HG02759 (cell line): ENCODE results near the gene MANEAL.
"Not testable (repeated sequence)": the region's sequence is repeated elsewhere in the genome, so short reads cannot be mapped to it uniquely, and the experiment has no call there.

ENCODE experiments used
- ATAC-seq: cut with Tn5 transposase; IDR thresholded peaks from one replicate; pipeline ENCODE4 v1.9.1; 2021; ENCODE audit warnings: mild to moderate bottlenecking, moderate library complexity; ENCODE audit not compliant: unreplicated experiment

MANEAL gene

GRCh38 chr1:37793773-37794371 lies at the start of gene MANEAL:
Gene MANEAL, plus strand, starts transcription at chr1:37793847. Its CDS starts 336 bp downstream, at chr1:37794183.
- peak; percentile 73 for ATAC-seq

GRCh38 chr1:37746806-37747205 lies 46.8 kb upstream of the MANEAL start:
- no peak for ATAC-seq

GRCh38 chr1:37748565-37748964 lies 45.1 kb upstream of the MANEAL start:
- no peak for ATAC-seq

- no peak for ATAC-seq
Observed at GRCh38 chr1:37752213-37752582, 41.4 kb upstream of the MANEAL start.

- no peak for ATAC-seq
Observed at GRCh38 chr1:37752583-37753471, 40.8 kb upstream of the MANEAL start.

- ATAC-seq, result no peak
Observed at GRCh38 chr1:37753473-37754321, 40.0 kb upstream of the MANEAL start.

GRCh38 chr1:37755290-37755689 lies 38.4 kb upstream of the MANEAL start:
- no peak for ATAC-seq

GRCh38 chr1:37755951-37756560 lies 37.6 kb upstream of the MANEAL start:
- no peak for ATAC-seq

GRCh38 chr1:37759451-37759850 lies 34.2 kb upstream of the MANEAL start:
- ATAC-seq, result no peak

GRCh38 chr1:37761416-37762095 lies 32.1 kb upstream of the MANEAL start:
- no peak for ATAC-seq

- ATAC-seq, result no peak
Observed at GRCh38 chr1:37762516-37762915, 31.1 kb upstream of the MANEAL start.

GRCh38 chr1:37763791-37764413 lies 29.7 kb upstream of the MANEAL start:
- no peak for ATAC-seq

- ATAC-seq, result no peak
Observed at GRCh38 chr1:37764414-37764825, 29.2 kb upstream of the MANEAL start.

- no peak for ATAC-seq
Observed at GRCh38 chr1:37764888-37765441, 28.7 kb upstream of the MANEAL start, which contains the start of gene EPHA10. Gene EPHA10, minus strand, starts transcription at chr1:37765120. Its CDS starts 54 bp downstream, at chr1:37765066.

GRCh38 chr1:37765916-37766664 lies 27.6 kb upstream of the MANEAL start:
- no peak for ATAC-seq

GRCh38 chr1:37767488-37767887 lies 26.2 kb upstream of the MANEAL start:
- no peak for ATAC-seq

GRCh38 chr1:37771440-37771839 lies 22.2 kb upstream of the MANEAL start:
- not testable (repeated sequence) for ATAC-seq

- ATAC-seq, result no peak
Observed at GRCh38 chr1:37776946-37777516, 16.6 kb upstream of the MANEAL start.
